SK-N-SH treated with all-trans-retinoic acid at 6 μM for 48 hours (cell line): Measurements from ENCODE around the gene SMG5.

ENCODE experiments used
- ESRRG ChIP-seq: fragments of 250-450 bp; sonication (Bioruptor Pico); IDR thresholded peaks from 2 replicates; pipeline ENCODE4 v1.6.1; 2021; ENCODE audit warnings: mild to moderate bottlenecking
- TF ChIP-seq, protein P1 (sequence below): fragments of 250-450 bp; sonication (Bioruptor Pico); IDR thresholded peaks from 2 replicates; pipeline ENCODE4 v1.8.0; 2021; ENCODE audit warnings: low read depth, mild to moderate bottlenecking, moderate library complexity, borderline replicate concordance
- TF ChIP-seq, protein P2 (sequence below): fragments of 250-450 bp; sonication (Bioruptor Pico); IDR thresholded peaks from 2 replicates; pipeline ENCODE4 v1.5.0; 2020; ENCODE audit warnings: mild to moderate bottlenecking, moderate library complexity
- TF ChIP-seq, protein P3 (sequence below): fragments of 250-450 bp; sonication (Bioruptor Pico); IDR thresholded peaks from 2 replicates; pipeline ENCODE4 v1.8.0; 2020; ENCODE audit warnings: mild to moderate bottlenecking, moderate library complexity, borderline replicate concordance
- TF ChIP-seq, protein P4 (sequence below): fragments of 250-450 bp; sonication (Bioruptor Pico); IDR thresholded peaks from 2 replicates; pipeline ENCODE4 v1.5.1; 2020; ENCODE audit warnings: low read depth, mild to moderate bottlenecking, moderate library complexity

DNA sequence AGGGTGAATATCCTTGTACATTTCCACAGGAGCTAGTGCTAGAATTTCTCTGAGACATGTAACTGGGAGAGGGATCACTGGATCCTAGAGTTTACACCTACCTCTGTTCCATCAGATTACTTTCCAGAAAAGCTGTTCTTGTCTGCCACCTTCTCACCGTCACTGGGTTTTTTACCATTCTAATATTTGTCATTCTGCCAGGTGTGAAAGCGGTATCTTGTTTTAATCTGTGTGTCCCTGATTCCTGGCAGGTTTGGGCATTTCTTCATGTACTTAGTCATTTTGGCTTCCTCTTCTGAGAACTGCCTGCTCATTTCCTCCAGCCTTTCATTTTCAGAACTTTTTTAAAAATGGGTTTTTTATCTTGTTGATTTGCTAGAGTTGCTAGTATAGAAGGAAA lies 64.8 kb downstream of the SMG5 start:
- TF ChIP-seq, protein P1, sequence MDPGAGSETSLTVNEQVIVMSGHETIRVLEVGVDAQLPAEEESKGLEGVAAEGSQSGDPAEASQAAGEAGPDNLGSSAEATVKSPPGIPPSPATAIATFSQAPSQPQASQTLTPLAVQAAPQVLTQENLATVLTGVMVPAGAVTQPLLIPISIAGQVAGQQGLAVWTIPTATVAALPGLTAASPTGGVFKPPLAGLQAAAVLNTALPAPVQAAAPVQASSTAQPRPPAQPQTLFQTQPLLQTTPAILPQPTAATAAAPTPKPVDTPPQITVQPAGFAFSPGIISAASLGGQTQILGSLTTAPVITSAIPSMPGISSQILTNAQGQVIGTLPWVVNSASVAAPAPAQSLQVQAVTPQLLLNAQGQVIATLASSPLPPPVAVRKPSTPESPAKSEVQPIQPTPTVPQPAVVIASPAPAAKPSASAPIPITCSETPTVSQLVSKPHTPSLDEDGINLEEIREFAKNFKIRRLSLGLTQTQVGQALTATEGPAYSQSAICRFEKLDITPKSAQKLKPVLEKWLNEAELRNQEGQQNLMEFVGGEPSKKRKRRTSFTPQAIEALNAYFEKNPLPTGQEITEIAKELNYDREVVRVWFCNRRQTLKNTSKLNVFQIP (CRISPR knock-in tag) = no peak
- TF ChIP-seq, protein P2, sequence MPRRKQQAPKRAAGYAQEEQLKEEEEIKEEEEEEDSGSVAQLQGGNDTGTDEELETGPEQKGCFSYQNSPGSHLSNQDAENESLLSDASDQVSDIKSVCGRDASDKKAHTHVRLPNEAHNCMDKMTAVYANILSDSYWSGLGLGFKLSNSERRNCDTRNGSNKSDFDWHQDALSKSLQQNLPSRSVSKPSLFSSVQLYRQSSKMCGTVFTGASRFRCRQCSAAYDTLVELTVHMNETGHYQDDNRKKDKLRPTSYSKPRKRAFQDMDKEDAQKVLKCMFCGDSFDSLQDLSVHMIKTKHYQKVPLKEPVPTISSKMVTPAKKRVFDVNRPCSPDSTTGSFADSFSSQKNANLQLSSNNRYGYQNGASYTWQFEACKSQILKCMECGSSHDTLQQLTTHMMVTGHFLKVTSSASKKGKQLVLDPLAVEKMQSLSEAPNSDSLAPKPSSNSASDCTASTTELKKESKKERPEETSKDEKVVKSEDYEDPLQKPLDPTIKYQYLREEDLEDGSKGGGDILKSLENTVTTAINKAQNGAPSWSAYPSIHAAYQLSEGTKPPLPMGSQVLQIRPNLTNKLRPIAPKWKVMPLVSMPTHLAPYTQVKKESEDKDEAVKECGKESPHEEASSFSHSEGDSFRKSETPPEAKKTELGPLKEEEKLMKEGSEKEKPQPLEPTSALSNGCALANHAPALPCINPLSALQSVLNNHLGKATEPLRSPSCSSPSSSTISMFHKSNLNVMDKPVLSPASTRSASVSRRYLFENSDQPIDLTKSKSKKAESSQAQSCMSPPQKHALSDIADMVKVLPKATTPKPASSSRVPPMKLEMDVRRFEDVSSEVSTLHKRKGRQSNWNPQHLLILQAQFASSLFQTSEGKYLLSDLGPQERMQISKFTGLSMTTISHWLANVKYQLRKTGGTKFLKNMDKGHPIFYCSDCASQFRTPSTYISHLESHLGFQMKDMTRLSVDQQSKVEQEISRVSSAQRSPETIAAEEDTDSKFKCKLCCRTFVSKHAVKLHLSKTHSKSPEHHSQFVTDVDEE (CRISPR knock-in tag) = no peak
- TF ChIP-seq, protein P3, sequence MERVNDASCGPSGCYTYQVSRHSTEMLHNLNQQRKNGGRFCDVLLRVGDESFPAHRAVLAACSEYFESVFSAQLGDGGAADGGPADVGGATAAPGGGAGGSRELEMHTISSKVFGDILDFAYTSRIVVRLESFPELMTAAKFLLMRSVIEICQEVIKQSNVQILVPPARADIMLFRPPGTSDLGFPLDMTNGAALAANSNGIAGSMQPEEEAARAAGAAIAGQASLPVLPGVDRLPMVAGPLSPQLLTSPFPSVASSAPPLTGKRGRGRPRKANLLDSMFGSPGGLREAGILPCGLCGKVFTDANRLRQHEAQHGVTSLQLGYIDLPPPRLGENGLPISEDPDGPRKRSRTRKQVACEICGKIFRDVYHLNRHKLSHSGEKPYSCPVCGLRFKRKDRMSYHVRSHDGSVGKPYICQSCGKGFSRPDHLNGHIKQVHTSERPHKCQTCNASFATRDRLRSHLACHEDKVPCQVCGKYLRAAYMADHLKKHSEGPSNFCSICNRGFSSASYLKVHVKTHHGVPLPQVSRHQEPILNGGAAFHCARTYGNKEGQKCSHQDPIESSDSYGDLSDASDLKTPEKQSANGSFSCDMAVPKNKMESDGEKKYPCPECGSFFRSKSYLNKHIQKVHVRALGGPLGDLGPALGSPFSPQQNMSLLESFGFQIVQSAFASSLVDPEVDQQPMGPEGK (CRISPR knock-in tag) = no peak
- TF ChIP-seq ESRRG = no peak
- TF ChIP-seq, protein P4, sequence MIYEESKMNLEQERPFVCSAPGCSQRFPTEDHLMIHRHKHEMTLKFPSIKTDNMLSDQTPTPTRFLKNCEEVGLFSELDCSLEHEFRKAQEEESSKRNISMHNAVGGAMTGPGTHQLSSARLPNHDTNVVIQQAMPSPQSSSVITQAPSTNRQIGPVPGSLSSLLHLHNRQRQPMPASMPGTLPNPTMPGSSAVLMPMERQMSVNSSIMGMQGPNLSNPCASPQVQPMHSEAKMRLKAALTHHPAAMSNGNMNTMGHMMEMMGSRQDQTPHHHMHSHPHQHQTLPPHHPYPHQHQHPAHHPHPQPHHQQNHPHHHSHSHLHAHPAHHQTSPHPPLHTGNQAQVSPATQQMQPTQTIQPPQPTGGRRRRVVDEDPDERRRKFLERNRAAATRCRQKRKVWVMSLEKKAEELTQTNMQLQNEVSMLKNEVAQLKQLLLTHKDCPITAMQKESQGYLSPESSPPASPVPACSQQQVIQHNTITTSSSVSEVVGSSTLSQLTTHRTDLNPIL (CRISPR knock-in tag) = no peak
